Osteoblast (primary cell): ENCODE results near the gene PLA2G6. TPM values are rescaled to one million over a fixed set of nuclear protein-coding genes. Genes with fewer than 3 reads are reported as not detected.

Source experiments
- DNase-seq: peaks from one replicate; pipeline ENCODE4 v3.0.0; 2011; ENCODE audit warnings: low spot score, mixed read lengths; ENCODE audit not compliant: insufficient read length; ENCODE audit errors: missing footprints
- H2AFZ ChIP-seq: 2 replicates; pipeline ENCODE4 v1.6.0; 2011; ENCODE audit warnings: mild to moderate bottlenecking, low read length
- H3K27ac ChIP-seq: 2 replicates; pipeline ENCODE4 v1.5.1; 2011; ENCODE audit warnings: mild to moderate bottlenecking, low read depth, low read length, moderate library complexity
- H3K27me3 ChIP-seq: 2 replicates; pipeline ENCODE4 v1.6.0; 2012; ENCODE audit warnings: mild to moderate bottlenecking, control low read depth, inconsistent platforms, low read length, moderate library complexity; ENCODE audit not compliant: insufficient read depth
- H3K36me3 ChIP-seq: 2 replicates; pipeline ENCODE4 v1.5.1; 2011; ENCODE audit warnings: mild to moderate bottlenecking, low read length, control low read depth, moderate library complexity; ENCODE audit not compliant: insufficient read depth
- H3K4me1 ChIP-seq: 2 replicates; pipeline ENCODE4 v1.5.1; 2011; ENCODE audit warnings: mild to moderate bottlenecking, low read length, control low read depth, moderate library complexity; ENCODE audit not compliant: insufficient read depth
- H3K4me2 ChIP-seq: 2 replicates; pipeline ENCODE4 v1.6.0; 2011; ENCODE audit warnings: mild to moderate bottlenecking, low read length; ENCODE audit not compliant: insufficient read depth
- H3K4me3 ChIP-seq: fragments of 200-600 bp; sonication (generic); 3 replicates; pipeline ENCODE4 v1.5.1; 2012; ENCODE audit warnings: mild to moderate bottlenecking, low read length, inconsistent platforms; ENCODE audit not compliant: insufficient read depth
- H3K79me2 ChIP-seq: 2 replicates; pipeline ENCODE4 v1.6.0; 2012; ENCODE audit warnings: mild to moderate bottlenecking, low read length, control low read depth, inconsistent platforms; ENCODE audit not compliant: insufficient read depth
- H3K9me3 ChIP-seq: 2 replicates; pipeline ENCODE4 v1.5.1; 2011; ENCODE audit warnings: low read depth, low read length, control low read depth
- H4K20me1 ChIP-seq: 2 replicates; pipeline ENCODE4 v1.6.0; 2012; ENCODE audit warnings: mild to moderate bottlenecking, low read length, control low read depth; ENCODE audit not compliant: insufficient read depth
- CTCF ChIP-seq: IDR thresholded peaks from 2 replicates; pipeline ENCODE4 v1.5.1; 2011; ENCODE audit warnings: mild to moderate bottlenecking, low read depth, low read length, moderate library complexity; ENCODE audit errors: extremely low read depth
- total RNA-seq: library from RNA; depleted of rRNA; stranded (reverse); fragments of >200 nt; gene quantifications from 2 replicates; pipeline ENCODE4 v1.2.3, GENCODE V29; 2012

PLA2G6 gene
- total RNA-seq, 1 donor = 12.3 TPM

- Histone ChIP-seq H3K9me3 (no peaks in the 10 kb centered on the region), H3K27me3 (no peaks in the 10 kb centered on the region), H3K4me1 (no peaks in the 10 kb centered on the region), H3K4me2 (no peak overlapping the region), H3K4me3 (no peak overlapping the region), H4K20me1 (no peaks in the 10 kb centered on the region), H2AFZ (no peak overlapping the region), H3K79me2 (no peaks in the 10 kb centered on the region), H3K36me3 (no peaks in the 10 kb centered on the region), H3K27ac (no peak overlapping the region)
- TF ChIP-seq CTCF = no peak
- peak; percentile 14 for DNase-seq
These were observed 40.2 kb downstream of the PLA2G6 start for GRCh38 chr22:38141217-38141973.

DNA sequence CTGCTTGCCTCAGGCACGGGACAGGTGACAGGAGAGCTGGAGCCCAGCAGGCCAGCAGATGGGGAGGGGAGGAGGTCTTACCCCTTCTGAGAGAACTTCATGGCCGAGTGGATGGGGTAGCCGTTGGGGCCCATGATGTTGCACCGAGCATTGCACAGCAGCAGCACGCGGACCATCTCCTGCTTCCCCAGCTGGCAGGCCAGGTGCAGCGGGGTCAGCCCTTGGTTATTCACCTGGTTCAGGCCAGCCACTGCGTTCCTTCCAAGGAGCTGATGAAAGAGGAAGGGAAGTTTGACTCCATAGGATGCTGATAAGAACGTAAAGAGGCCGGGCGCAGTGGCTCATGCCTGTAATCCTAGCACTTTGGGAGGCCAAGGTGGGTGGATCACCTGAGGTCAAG, 41.7 kb downstream of the PLA2G6 start:
- no peaks in the 10 kb centered on the region for H3K36me3 ChIP-seq
- H3K27ac ChIP-seq = no peak overlapping the region
- no peaks in the 10 kb centered on the region for H4K20me1 ChIP-seq
- H2AFZ ChIP-seq = no peak overlapping the region
- no peak for DNase-seq
- no peaks in the 10 kb centered on the region for H3K79me2 ChIP-seq
- no peak overlapping the region for H3K4me2 ChIP-seq
- H3K4me3 ChIP-seq = no peak overlapping the region
- H3K9me3 ChIP-seq = no peaks in the 10 kb centered on the region
- H3K4me1 ChIP-seq = peaks cover 9% of the 10 kb centered on the region
- no peaks in the 10 kb centered on the region for H3K27me3 ChIP-seq
- TF ChIP-seq CTCF = no peak

DNA sequence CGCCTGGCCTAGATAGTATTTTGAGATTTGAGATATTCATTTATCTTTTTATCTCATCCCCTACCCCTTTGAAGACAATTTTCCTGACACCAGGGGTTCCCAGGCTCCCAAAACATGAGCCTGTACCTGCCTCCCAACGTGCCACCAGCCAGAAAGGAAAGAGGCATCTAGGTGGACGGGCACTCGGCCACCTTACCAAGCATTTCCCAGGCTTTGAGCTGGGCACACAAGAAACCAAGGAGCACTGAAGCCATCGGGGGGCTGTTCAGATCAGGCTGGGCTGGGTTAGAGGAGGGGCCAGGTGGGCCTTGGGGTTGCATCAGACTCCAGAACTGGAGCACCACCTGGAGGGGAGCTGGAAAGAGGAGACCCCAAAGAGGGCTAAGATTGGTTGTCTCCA, 42.7 kb downstream of the PLA2G6 start:
- H3K27ac ChIP-seq = no peak overlapping the region
- H3K4me3 ChIP-seq = no peak overlapping the region
- peaks cover 13% of the 10 kb centered on the region for H3K4me1 ChIP-seq
- no peaks in the 10 kb centered on the region for H3K9me3 ChIP-seq
- no peaks in the 10 kb centered on the region for H3K36me3 ChIP-seq
- no peaks in the 10 kb centered on the region for H4K20me1 ChIP-seq
- DNase-seq = peak; percentile 8
- no peak overlapping the region for H2AFZ ChIP-seq
- H3K27me3 ChIP-seq = no peaks in the 10 kb centered on the region
- TF ChIP-seq CTCF = no peak
- H3K4me2 ChIP-seq = no peak overlapping the region
- H3K79me2 ChIP-seq = no peaks in the 10 kb centered on the region

GRCh38 chr22:38137876-38138687, 43.5 kb downstream of the PLA2G6 start:
- Histone ChIP-seq H4K20me1 (no peaks in the 10 kb centered on the region), H3K9me3 (no peaks in the 10 kb centered on the region), H3K79me2 (no peaks in the 10 kb centered on the region), H3K27me3 (no peaks in the 10 kb centered on the region), H3K4me1 (peaks cover 13% of the 10 kb centered on the region), H3K36me3 (no peaks in the 10 kb centered on the region), H3K4me3 (no peak overlapping the region), H3K4me2 (no peak overlapping the region), H2AFZ (no peak overlapping the region), H3K27ac (no peak overlapping the region)
- TF ChIP-seq CTCF = no peak
- DNase-seq = no peak
